ENCODE results near the gene NRXN3.

NRXN3 gene

DNA sequence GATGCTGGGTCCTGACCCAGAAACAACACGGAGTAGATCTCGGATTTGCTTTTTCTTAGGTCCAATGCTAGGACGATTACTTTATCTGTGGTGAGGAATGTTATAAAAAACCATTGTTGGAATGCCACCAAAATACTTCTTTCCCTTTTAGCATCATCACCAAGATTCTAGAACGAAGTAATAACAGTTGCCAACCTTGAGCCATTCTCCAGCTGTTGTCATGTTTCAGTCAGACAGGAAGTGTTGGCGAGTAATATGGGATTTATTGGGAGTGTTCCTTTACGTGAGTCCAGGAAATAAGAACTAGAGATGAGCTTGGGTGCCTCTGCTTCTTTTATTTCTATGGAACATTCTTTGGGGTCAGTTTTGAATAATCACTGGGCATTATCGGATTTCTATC is 1148.2 kb downstream of the NRXN3 start:
- ChIA-PET CTCF (no interaction called here), POLR2A (no interaction called here)
- Histone ChIP-seq H3K27ac (ENCODE audit: extremely low read depth, low read depth, low read length) (no peak overlapping the region), H3K9me3 (ENCODE audit: control insufficient read depth, insufficient read depth, low read depth, low read length) (no peaks in the 10 kb centered on the region), H3K36me3 (ENCODE audit: control insufficient read depth in 2 of 2, insufficient read depth in 1 of 2, low read length in 2 of 2) (no peaks in the 10 kb centered on the region), H3K4me3 (ENCODE audit: low read depth, low read length) (no peak overlapping the region), H3K4me1 (ENCODE audit: control insufficient read depth, insufficient read depth, low read length) (peaks cover 22% of the 10 kb centered on the region)
- TF ChIP-seq, protein P1, sequence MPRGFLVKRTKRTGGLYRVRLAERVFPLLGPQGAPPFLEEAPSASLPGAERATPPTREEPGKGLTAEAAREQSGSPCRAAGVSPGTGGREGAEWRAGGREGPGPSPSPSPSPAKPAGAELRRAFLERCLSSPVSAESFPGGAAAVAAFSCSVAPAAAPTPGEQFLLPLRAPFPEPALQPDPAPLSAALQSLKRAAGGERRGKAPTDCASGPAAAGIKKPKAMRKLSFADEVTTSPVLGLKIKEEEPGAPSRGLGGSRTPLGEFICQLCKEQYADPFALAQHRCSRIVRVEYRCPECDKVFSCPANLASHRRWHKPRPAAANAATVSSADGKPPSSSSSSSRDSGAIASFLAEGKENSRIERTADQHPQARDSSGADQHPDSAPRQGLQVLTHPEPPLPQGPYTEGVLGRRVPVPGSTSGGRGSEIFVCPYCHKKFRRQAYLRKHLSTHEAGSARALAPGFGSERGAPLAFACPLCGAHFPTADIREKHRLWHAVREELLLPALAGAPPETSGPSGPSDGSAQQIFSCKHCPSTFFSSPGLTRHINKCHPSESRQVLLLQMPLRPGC (tag by site-specific recombination; IDR thresholded peaks at IDR 0.05): no peak
- no peak for TF ChIP-seq REPIN1 (tag by site-specific recombination; IDR thresholded peaks at IDR 0.05; ENCODE audit: low read depth)
- TF ChIP-seq ZNF501 (tag by site-specific recombination; IDR thresholded peaks at IDR 0.05): no peak
- TF ChIP-seq, protein P2, sequence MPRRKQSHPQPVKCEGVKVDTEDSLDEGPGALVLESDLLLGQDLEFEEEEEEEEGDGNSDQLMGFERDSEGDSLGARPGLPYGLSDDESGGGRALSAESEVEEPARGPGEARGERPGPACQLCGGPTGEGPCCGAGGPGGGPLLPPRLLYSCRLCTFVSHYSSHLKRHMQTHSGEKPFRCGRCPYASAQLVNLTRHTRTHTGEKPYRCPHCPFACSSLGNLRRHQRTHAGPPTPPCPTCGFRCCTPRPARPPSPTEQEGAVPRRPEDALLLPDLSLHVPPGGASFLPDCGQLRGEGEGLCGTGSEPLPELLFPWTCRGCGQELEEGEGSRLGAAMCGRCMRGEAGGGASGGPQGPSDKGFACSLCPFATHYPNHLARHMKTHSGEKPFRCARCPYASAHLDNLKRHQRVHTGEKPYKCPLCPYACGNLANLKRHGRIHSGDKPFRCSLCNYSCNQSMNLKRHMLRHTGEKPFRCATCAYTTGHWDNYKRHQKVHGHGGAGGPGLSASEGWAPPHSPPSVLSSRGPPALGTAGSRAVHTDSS (tag by site-specific recombination; IDR thresholded peaks at IDR 0.05): no peak
- no peak for TF ChIP-seq ZNF830 (tag by site-specific recombination; IDR thresholded peaks at IDR 0.05; ENCODE audit: low read depth)
- no peak for TF ChIP-seq REST (tag by site-specific recombination; IDR thresholded peaks at IDR 0.05)
- TF ChIP-seq ZNF48 (tag by site-specific recombination; IDR thresholded peaks at IDR 0.05): no peak
- TF ChIP-seq KLF8 (tag by site-specific recombination; IDR thresholded peaks at IDR 0.05): no peak

DNA sequence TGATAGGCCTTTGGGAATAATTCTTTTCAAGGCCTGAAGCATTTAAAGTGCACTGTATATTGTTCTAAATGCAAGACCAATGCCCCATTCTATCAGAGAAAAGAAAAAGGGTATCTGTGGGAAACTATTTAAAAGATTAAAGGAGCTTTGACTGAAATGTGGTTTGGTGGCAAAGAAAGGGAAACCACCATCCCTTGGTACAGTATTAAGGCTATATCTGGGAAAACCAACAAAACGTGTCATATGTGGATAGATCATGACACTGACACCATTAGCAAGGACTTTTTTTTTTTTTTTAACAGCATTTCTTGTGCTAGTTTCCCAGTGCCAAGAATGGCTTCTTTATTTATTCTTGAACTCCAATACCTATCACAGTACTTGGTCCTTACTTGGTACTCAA is 1150.4 kb downstream of the NRXN3 start:
- Histone ChIP-seq H3K27ac (ENCODE audit: extremely low read depth, low read depth, low read length) (no peak overlapping the region), H3K4me1 (ENCODE audit: control insufficient read depth, insufficient read depth, low read length) (peaks cover 35% of the 10 kb centered on the region), H3K9me3 (ENCODE audit: control insufficient read depth, insufficient read depth, low read depth, low read length) (no peaks in the 10 kb centered on the region), H3K4me3 (ENCODE audit: low read depth, low read length) (no peak overlapping the region), H3K36me3 (ENCODE audit: control insufficient read depth in 2 of 2, insufficient read depth in 1 of 2, low read length in 2 of 2) (no peaks in the 10 kb centered on the region)
- POLR2A ChIA-PET: no interaction called here
- CTCF ChIA-PET: interaction anchor here (0.6 kb wide), 1 partner anchor 230 kb away, joined by 4 read pairs; no protein-coding TSS in a partner anchor
- no peak for TF ChIP-seq ZNF473 (tag by site-specific recombination; IDR thresholded peaks at IDR 0.05)
- no peak for TF ChIP-seq ZFP37 (tag by site-specific recombination; IDR thresholded peaks at IDR 0.05)
- TF ChIP-seq ZNF341 (tag by site-specific recombination; IDR thresholded peaks at IDR 0.05; ENCODE audit: low read depth): no peak
- TF ChIP-seq ZNF521 (tag by site-specific recombination; IDR thresholded peaks at IDR 0.05): no peak
- no peak for TF ChIP-seq ZBTB7A (tag by site-specific recombination; IDR thresholded peaks at IDR 0.05; ENCODE audit: low read depth)
- no peak for TF ChIP-seq HIC1 (tag by site-specific recombination; IDR thresholded peaks at IDR 0.05)
- TF ChIP-seq BCL11B (tag by site-specific recombination; IDR thresholded peaks at IDR 0.05; ENCODE audit: low read depth): no peak
